Diencephalon (tissue), 1 donor: ENCODE data around the gene CITED1. TPM values are rescaled to one million over a fixed set of nuclear protein-coding genes. Genes with fewer than 3 reads are reported as not detected.

Experiments
- small RNA-seq: library from RNA; depleted of rRNA; stranded (forward); fragments of <200 nt; gene quantifications from one replicate; pipeline ENCODE3, GENCODE V24; 2014
- total RNA-seq: library from RNA; depleted of rRNA; stranded (reverse); fragments of >200 nt; gene quantifications from one replicate; pipeline ENCODE4 v1.2.3, GENCODE V29; 2014

The CITED1 gene
- total RNA-seq, result 9.7 TPM

DNA sequence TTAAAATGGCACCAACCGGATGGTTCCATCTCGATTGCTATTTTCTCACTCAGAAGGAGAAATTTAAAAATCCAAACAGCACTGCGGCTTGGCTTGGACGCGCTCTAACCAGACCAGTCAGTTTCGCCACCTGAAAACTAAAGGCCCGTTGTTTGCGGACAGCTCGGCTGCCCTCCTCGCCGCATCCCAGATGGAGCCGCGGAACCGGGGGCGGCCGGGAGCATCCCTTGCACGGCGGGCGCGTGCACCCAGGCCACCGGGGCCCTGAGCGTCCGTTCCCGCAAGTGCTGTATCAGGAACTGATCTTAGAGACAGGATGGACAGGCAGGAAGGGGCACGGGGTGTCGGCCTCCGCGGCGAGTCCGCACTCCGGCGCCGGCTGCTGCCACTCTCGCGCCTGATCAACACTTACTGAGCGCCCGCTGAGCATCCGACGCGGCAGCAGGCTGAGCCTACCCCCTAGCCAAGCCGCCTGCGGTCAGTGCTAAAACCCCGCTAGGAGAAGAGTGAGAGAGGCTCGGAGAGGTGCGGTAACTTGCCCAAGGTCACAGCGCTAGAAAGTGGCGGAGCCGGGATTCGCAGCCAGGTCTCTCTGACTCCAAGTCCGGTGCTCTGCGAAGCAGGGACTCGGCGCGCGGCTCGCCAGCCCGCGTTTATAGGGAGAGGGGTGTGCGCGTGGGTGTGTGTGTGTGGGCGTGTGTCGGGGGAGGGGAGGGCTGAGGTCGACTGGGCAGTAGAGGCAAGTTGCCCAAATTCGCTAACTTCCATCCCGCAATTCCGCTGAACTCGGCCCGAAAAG lies at the start of gene CITED1:
TSS of gene CITED1 (minus strand) at position 629 of the 799 bp plus-strand sequence. CDS start 3,045 bp downstream, outside the sequence.

Small RNA genes within 50 kb of the gene (small RNA-seq; reads per million reads assigned to genes)
- not detected for gene RF00019

Other genes with a start within 250 kb of the CITED1 start
- 9.2 TPM for gene RTL5, start 174.0 kb downstream of the CITED1 start, total RNA-seq
- 17.1 TPM for gene PIN4, start 124.2 kb downstream of the CITED1 start, total RNA-seq
- 1.4 TPM for gene ERCC6L, start 66.9 kb downstream of the CITED1 start, total RNA-seq
- gene RPS4X, start 28.7 kb downstream of the CITED1 start, total RNA-seq, result 825 TPM